Hepatocyte (in vitro differentiated cells): Measurements from ENCODE around the gene ACADVL.

ENCODE experiments used
- EZH2 ChIP-seq: fragments of 200-600 bp; sonication (generic); IDR thresholded peaks from 2 replicates; pipeline ENCODE4 v1.6.1; 2016; ENCODE audit warnings: antibody characterized with exemption, mild to moderate bottlenecking, borderline replicate concordance
- EZH2phosphoT487 ChIP-seq: fragments of 200-600 bp; sonication (generic); IDR thresholded peaks from one replicate; pipeline ENCODE4 v1.6.1; 2018; ENCODE audit warnings: antibody characterized with exemption, mild to moderate bottlenecking, low read depth, moderate library complexity; ENCODE audit not compliant: unreplicated experiment, severe bottlenecking
- TF ChIP-seq, protein P1 (sequence below): fragments of 200-600 bp; sonication (generic); IDR thresholded peaks from 2 replicates; pipeline ENCODE4 v1.5.1; 2016; ENCODE audit warnings: antibody characterized with exemption, mild to moderate bottlenecking; ENCODE audit not compliant: poor library complexity

DNA sequence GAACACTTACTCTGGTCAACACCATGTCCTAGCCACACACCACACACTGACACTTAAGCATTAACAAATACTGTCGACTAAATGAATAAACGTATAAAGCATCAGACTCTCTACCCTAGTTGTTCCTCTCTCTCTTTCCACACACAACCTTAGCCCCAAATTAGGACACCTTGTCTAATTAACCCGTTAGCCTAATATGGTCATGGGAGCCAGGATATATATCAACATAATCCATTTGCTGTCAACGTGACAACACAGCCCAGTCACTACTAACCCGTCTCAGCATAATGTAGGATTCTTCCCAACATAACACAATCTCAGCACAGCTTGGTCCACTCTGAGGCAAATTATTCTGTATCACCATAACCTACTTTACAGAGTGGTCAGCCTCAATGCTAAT lies 12.4 kb downstream of the ACADVL start:
- TF ChIP-seq, protein P1, sequence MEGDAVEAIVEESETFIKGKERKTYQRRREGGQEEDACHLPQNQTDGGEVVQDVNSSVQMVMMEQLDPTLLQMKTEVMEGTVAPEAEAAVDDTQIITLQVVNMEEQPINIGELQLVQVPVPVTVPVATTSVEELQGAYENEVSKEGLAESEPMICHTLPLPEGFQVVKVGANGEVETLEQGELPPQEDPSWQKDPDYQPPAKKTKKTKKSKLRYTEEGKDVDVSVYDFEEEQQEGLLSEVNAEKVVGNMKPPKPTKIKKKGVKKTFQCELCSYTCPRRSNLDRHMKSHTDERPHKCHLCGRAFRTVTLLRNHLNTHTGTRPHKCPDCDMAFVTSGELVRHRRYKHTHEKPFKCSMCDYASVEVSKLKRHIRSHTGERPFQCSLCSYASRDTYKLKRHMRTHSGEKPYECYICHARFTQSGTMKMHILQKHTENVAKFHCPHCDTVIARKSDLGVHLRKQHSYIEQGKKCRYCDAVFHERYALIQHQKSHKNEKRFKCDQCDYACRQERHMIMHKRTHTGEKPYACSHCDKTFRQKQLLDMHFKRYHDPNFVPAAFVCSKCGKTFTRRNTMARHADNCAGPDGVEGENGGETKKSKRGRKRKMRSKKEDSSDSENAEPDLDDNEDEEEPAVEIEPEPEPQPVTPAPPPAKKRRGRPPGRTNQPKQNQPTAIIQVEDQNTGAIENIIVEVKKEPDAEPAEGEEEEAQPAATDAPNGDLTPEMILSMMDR: no peak
- TF ChIP-seq EZH2 (no peak), EZH2phosphoT487 (no peak)
